HG03575 (cell line): ENCODE results near the gene KLF11.

Experiments
- ATAC-seq: cut with Tn5 transposase; IDR thresholded peaks from one replicate; pipeline ENCODE4 v1.9.1; 2021; ENCODE audit not compliant: unreplicated experiment, insufficient number of reproducible peaks, low FRiP score; ENCODE audit errors: extremely low read depth

KLF11 gene

GRCh38 chr2:10043256-10043905 is at the start of gene KLF11:
KLF11 (plus strand) TSS chr2:10043550; CDS start chr2:10043717, 167 bp downstream.
- ATAC-seq = no peak

DNA sequence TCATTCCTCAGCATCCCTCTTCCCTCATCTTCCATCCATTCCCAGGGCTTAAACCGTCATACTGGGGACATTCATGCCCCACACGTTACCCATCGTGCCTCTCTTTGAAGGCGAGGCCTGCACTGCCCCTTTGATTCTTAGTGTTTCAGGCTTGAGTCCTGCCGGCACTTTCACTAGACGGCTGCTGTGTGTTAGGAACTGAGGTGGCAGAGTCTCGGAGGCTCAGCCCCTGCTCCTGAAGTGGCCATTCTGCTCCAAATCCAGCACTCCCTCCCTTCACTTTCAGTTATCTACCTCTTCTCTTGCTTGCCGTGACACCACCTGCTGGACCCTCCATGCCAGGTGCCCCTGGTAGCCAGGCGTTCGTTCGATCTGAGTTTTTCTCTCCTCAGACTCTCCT is 48.9 kb upstream of the KLF11 start:
- ATAC-seq = no peak

- no peak for ATAC-seq
These were observed 48.3 kb upstream of the KLF11 start for GRCh38 chr2:9995059-9995458.

DNA sequence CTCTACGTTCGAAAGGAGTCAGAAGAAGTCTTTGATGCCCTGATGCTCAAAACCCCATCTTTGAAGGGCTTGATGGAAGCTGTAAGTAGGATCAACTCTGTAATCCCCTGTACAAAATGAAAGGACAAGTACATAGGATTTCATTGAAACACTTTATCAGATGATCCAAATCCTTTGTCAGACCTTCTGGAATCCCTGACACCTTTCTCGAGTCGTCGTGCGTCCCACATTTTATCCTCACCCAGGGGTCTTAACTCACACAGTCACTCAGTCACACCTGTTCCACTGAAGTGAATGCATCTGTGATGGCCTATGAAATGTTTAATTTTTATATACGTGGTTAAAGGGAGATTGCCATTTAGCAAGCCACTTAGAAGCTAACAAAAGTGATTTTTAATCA is 47.0 kb upstream of the KLF11 start:
- ATAC-seq = no peak

GRCh38 chr2:9997936-9998335 is 45.4 kb upstream of the KLF11 start:
- no peak for ATAC-seq

DNA sequence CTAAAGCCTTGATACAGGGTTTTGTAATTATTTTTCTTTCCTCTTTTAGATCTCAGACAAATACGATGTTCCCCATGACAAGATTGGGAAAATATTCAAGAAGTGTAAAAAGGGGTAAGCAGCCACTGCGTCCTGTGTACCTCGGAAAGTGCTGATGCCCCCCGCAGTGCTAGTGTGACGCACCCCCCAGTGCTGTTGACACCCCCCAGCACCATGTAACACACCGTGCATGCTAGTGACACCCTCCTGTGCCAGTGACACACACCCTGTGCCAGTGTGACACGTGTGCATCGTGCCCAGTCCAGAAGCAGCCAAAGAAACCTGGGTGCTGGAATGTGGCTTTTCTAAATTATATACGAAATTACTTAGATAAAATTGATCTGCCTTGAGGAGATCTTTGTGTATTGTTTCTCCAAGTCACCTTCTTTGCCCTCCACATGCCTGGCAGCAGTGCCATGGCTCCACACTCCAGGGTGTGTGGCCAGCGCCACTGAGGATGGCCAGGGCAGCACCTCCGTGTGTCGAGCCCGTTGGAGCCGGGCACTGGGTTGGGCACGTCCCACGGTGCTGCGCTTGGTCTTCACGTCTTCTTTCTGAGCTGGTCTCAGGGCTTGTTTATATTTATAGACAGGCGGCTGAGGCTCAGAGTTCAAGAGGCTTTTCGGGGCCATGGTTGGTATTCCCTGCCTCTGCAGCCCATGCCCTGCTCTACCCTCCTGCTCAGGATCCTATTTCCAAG is 44.3 kb upstream of the KLF11 start:
- ATAC-seq = no peak

GRCh38 chr2:9999693-10000092 is 43.7 kb upstream of the KLF11 start:
- no peak for ATAC-seq

- ATAC-seq = no peak
These were observed 42.8 kb upstream of the KLF11 start for GRCh38 chr2:10000541-10000940.

DNA sequence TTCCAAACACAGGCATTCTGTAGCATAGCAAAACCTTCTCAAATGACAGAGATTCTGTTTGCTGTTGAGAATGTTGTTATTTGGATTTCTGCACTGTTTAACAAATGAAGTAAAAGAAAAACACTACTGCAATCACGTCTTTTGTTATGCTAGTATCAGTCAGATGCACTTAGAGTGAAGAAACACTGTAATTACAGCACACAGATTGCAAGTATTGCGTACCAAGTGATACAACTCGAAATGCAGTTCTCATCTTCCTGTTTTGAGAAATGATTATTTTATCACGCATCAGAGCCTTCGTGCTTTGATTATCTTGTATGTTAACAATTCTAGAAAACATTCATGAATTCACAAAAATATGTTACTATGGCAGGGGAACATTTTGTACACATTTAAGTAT is 41.8 kb upstream of the KLF11 start:
- no peak for ATAC-seq

GRCh38 chr2:10002109-10002508 is 41.2 kb upstream of the KLF11 start:
- no peak for ATAC-seq

- no peak for ATAC-seq
These were observed 40.7 kb upstream of the KLF11 start for GRCh38 chr2:10002681-10003080.

GRCh38 chr2:10003206-10004125 is 39.9 kb upstream of the KLF11 start:
- ATAC-seq = no peak

- no peak for ATAC-seq
These were observed 38.9 kb upstream of the KLF11 start for GRCh38 chr2:10004401-10004800.

DNA sequence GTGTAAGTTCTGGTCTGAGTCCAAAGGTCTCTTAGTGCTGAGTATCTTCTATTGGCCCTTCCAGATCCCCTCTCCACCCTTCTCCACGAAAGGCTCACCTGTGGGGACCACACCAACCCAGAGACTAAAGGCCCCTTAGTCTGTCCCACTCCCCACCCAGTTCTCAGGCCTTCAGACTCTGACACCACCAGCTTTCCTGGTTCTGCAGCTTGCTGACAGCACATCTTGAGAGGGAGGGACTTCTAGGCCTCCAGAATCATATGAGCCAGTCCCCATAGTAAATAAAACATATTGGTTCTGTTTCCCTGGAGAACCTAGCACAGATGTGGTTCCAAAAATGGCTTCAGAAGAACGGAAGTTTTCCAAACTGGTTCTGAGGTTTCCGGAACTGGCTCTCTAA is 38.5 kb upstream of the KLF11 start:
- ATAC-seq = no peak

DNA sequence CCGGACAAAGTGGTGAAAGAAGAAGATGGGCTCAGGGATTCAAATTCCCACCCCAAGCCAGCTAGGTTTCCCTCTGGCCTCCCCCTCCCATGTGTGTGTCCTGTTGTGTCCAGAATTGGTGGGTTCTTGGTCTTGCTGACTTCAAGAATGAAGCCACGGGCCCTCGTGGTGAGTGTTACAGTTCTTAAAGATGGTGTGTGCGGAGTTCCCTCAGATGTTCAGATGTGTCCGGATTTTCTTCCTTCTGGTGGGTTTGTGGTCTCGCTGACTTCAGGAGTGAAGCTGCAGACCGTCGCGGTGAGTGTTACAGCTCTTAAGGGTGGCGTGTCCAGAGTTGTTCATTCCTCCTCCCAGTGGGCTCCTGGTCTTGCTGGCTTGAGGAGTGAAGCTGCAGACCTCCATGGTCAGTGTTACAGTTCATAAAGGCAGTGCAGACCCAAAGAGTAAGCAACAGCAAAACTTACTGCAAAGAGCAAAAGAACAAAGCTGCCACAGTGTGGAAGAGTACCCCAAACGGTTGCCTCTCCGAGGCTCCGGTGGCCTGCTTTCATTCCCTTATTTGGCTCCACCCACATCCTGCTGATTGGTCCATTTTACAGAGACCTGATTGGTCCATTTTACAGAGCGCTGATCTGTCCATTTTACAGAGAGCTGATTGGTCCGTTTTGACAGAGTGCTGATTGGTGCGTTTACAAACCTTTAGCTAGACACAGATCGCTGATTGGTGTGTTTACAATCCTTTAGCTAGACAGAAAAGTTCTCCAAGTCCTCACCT is 37.7 kb upstream of the KLF11 start:
- no peak for ATAC-seq

- no peak for ATAC-seq
These were observed 36.9 kb upstream of the KLF11 start for GRCh38 chr2:10006236-10007161.

GRCh38 chr2:10007435-10007834 is 35.9 kb upstream of the KLF11 start:
- ATAC-seq = no peak
